GM19455 (cell line): ENCODE results near the gene ZNF433.
A peak's percentile ranks its signal among the peaks of the same experiment; 100 is the strongest.
"Not testable (repeated sequence)": the region's sequence is repeated elsewhere in the genome, so short reads cannot be mapped to it uniquely, and the experiment has no call there.

Experiments
- ATAC-seq: cut with Tn5 transposase; IDR thresholded peaks from one replicate; pipeline ENCODE4 v1.9.1; 2021; ENCODE audit not compliant: unreplicated experiment

The ZNF433 gene

GRCh38 chr19:12035220-12036172 is at the start of gene ZNF433:
Gene ZNF433 (minus strand): TSS chr19:12035679. CDS start chr19:12035539, 140 bp downstream.
- ATAC-seq, result peak; percentile 75

- ATAC-seq, result not testable (repeated sequence)
These were observed 47.9 kb upstream of the ZNF433 start for GRCh38 chr19:12083336-12083735.

- no peak for ATAC-seq
These were observed 41.9 kb upstream of the ZNF433 start for GRCh38 chr19:12077375-12077774.

GRCh38 chr19:12076331-12076730 is 40.9 kb upstream of the ZNF433 start:
- ATAC-seq, result not testable (repeated sequence)

GRCh38 chr19:12075538-12076139 is 40.2 kb upstream of the ZNF433 start:
- ATAC-seq, result no peak

GRCh38 chr19:12064590-12065538 is 29.4 kb upstream of the ZNF433 start, which contains the start of gene ZNF844:
Gene ZNF844 (plus strand): TSS chr19:12064731. CDS start chr19:12064874, 143 bp downstream.
- no peak for ATAC-seq

GRCh38 chr19:12055784-12056183 is 20.3 kb upstream of the ZNF433 start:
- no peak for ATAC-seq

- ATAC-seq, result peak; percentile 96
These were observed 17.2 kb upstream of the ZNF433 start, which contains the start of gene ZNF878 for GRCh38 chr19:12052497-12053169. Gene ZNF878 (minus strand): TSS chr19:12052961. CDS start chr19:12052801, 160 bp downstream.

GRCh38 chr19:12052091-12052496 is 16.6 kb upstream of the ZNF433 start:
- ATAC-seq, result no peak

GRCh38 chr19:12047868-12048267 is 12.4 kb upstream of the ZNF433 start:
- no peak for ATAC-seq

GRCh38 chr19:12043752-12044422 is 8.4 kb upstream of the ZNF433 start:
- ATAC-seq, result no peak

- no peak for ATAC-seq
These were observed 7.4 kb upstream of the ZNF433 start for GRCh38 chr19:12042893-12043292.

GRCh38 chr19:12034620-12035019 is 859 bp downstream of the ZNF433 start:
- no peak for ATAC-seq

GRCh38 chr19:12034198-12034597 is 1.3 kb downstream of the ZNF433 start:
- ATAC-seq, result no peak

- ATAC-seq, result no peak
These were observed 19.7 kb downstream of the ZNF433 start for GRCh38 chr19:12015753-12016116.

GRCh38 chr19:12015015-12015752 is 20.3 kb downstream of the ZNF433 start:
- no peak for ATAC-seq

GRCh38 chr19:12000152-12000981 is 35.1 kb downstream of the ZNF433 start:
- no peak for ATAC-seq

GRCh38 chr19:11995174-11995573 is 40.3 kb downstream of the ZNF433 start:
- no peak for ATAC-seq
